K562 (cell line): ENCODE data around the gene SERPINB12. TPM values are rescaled to one million over a fixed set of nuclear protein-coding genes. Genes with fewer than 3 reads are reported as not detected.

Experiments
- CHCHD3 ChIP-seq: fragments of 250-450 bp; sonication (Bioruptor Pico); IDR thresholded peaks from 2 replicates; pipeline ENCODE4 v2.1.2; 2022; ENCODE audit warnings: mild to moderate bottlenecking
- DPF2 ChIP-seq: fragments of 450-650 bp; IDR thresholded peaks from 2 replicates; pipeline ENCODE4 v1.6.1; 2016
- MAFK ChIP-seq: IDR thresholded peaks from 2 replicates; pipeline ENCODE4 v1.6.1; 2011; ENCODE audit warnings: low read length, improper control_type of control experiment
- polyA plus RNA-seq, 8 experiments: library from polyadenylated mRNA; depleted of rRNA in 4 of 8; stranded (reverse) in 5 of 8; unstranded in 3 of 8; fragments of >200 nt; fragmentation: Nextera tagmentation in 2 of 8; fragmentation: Illumina TruSeq in 1 of 8; extraction: Ambion mirVana in 2 of 8; extraction: Trizol in 1 of 8; gene quantifications; 2 replicates each; pipeline versions ENCODE4 v1.2.1 to v1.2.3, GENCODE V29; 2011 to 2014; ENCODE audit warnings: inconsistent platforms in 1 of 8, missing spikeins in 1 of 8
- total RNA-seq, 7 experiments: library from RNA; depleted of rRNA in 6 of 7; stranded (reverse); fragments of >200 nt in 6 of 7; fragmentation: Illumina TruSeq in 2 of 7; extraction: Trizol in 2 of 7; gene quantifications; 2 replicates each; pipeline versions ENCODE4 v1.2.1 to v1.2.3, GENCODE V29; 2011 to 2021; ENCODE audit warnings: low replicate concordance in 1 of 7
- TF ChIP-seq, protein P1 (sequence below), 2 experiments: fragments of 450-650 bp; IDR thresholded peaks; 2 replicates each; pipeline ENCODE4 v1.6.1; 2016; ENCODE audit warnings: mild to moderate bottlenecking in 2 of 2, borderline replicate concordance in 1 of 2, low read depth in 1 of 2, moderate library complexity in 1 of 2

The SERPINB12 gene
- total and polyA plus RNA-seq, 9 of the 15 experiments (the other 6 are each of a cell fraction or from before 2014, with no cell fraction given), result not detected

DNA sequence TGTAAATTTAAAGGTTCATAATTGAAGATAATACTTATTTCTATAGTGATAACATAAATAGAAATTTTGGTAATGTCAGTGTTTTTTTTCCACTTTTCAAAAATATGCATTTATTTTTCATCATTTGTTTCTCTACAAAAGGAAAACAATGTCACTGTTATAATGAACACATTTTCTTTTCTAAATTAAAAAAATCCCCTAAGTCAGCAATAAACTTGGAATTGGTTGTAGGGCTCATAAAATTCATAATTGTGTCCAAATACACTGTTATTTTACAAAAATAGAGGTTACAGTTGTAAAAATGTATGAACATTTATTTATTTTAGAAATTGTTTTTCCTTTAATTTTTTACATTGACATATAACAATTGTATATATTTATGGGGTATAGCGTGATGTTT is 26.4 kb upstream of the SERPINB12 start (continued):
- TF ChIP-seq, protein P1, sequence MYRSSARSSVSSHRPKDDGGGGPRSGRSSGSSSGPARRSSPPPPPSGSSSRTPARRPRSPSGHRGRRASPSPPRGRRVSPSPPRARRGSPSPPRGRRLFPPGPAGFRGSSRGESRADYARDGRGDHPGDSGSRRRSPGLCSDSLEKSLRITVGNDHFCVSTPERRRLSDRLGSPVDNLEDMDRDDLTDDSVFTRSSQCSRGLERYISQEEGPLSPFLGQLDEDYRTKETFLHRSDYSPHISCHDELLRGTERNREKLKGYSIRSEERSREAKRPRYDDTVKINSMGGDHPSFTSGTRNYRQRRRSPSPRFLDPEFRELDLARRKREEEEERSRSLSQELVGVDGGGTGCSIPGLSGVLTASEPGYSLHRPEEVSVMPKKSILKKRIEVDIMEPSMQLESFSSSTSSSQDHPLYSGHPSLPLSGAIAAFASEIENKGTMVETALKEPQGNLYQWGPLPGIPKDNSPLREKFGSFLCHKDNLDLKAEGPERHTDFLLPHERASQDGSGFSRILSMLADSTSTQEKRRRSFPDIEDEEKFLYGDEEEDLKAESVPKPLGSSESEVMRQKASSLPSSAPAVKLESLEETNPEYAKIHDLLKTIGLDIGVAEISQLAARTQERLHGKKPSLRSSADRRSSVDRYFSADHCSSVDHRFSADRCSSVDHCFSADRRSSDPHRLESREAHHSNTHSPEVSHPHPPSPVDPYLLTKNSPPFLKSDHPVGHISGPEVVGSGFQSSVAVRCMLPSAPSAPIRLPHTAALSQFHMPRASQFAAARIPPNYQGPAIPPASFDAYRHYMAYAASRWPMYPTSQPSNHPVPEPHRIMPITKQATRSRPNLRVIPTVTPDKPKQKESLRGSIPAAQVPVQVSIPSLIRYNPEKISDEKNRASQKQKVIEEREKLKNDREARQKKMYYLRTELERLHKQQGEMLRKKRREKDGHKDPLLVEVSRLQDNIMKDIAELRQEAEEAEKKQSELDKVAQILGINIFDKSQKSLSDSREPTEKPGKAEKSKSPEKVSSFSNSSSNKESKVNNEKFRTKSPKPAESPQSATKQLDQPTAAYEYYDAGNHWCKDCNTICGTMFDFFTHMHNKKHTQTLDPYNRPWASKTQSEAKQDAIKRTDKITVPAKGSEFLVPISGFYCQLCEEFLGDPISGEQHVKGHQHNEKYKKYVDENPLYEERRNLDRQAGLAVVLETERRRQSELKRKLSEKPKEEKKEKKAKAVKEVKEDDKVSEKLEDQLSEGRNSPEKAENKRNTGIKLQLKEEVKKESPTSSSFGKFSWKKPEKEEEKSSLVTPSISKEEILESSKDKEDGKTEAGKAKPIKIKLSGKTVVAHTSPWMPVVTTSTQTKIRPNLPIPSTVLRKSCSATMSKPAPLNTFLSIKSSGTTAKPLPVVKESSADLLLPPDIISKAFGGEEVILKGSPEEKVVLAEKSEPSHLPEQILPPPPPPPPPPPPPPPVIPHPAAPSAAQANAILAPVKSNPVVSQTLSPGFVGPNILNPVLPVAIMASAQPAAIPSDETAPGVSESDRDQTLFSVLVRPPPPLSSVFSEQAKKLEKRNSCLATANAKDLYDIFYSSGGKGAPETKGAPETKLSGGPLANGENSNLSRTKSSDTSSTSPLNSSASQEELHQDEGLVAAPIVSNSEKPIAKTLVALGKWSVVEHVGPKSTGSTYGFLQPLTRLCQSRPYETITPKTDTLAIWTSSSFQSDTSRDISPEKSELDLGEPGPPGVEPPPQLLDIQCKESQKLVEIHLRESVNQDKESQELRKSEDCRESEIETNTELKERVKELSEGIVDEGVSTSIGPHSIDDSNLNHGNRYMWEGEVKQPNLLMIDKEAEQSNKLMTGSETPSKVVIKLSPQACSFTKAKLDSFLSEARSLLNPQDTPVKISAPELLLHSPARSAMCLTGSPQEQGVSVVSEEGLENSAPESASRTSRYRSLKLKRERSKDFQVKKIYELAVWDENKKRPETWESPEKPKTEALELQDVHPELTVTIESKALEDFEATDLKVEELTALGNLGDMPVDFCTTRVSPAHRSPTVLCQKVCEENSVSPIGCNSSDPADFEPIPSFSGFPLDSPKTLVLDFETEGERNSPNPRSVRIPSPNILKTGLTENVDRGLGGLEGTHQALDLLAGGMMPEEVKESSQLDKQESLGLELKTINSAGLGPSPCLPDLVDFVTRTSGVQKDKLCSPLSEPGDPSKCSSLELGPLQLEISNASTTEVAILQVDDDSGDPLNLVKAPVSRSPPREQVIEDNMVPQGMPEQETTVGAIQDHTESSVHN (IDR thresholded peaks at IDR 0.05; ENCODE audit: borderline replicate concordance in 1 of 2, low read depth in 1 of 2), result no peak
- TF ChIP-seq MAFK (peak; percentile 27; the same call in 1 of the 2 replicates), CHCHD3 (CRISPR knock-in tag) (no peak), DPF2 (no peak)
